ENCODE data around the gene SOX6.

The SOX6 gene

DNA sequence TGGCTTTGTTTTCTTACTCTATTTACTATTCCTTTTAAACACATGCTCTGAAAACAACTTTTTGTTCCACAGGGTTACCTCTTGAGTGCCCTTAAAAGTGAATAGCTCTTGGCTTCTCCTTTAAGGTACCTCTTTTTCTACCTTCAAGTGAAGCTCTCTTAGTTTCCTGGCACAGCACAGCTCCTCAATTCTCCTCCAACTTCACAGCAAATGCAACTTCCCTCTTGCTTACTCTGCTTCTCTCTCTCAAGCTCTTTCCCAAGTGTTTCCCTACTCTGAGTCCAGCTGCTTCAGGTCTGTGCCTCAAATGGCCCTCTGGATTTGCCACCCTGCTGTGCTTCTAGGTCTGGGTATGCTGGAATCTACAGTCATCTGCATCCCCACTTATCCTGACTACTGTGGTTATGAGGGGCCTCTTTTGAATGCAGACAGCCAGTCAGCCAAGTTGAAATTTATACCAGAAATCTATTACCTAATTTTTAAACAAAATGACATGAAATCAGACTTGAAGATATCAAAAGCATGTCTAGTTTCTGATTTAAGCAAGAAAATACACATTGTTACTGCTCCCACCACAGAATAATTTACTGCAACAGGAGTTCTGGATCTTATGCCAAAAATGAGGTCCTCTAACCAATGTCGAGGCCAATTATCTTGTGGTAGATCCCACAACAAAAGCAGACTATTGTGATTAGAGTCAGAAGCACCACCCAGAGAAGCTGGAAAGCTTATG lies 371.1 kb downstream of the SOX6 start:
- no peak for DNase-seq

DNA sequence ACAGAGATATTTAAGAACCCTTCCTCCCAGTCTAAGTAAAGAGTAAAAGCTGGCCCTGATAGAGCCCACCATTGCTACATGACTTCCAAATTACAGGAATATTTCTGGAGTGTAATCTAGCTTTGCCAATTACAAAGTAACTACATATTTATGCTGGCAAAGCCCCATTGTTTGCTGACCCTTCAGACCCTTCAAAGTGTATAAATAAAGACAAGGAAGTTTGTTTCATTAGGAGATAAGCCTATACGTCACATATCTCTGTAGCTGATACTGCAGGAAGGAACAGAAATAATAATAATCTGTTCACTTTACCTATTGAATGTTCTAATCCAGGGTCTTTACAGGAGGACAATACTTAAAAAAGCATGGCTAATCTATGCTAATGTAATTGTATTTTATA lies 375.1 kb downstream of the SOX6 start:
- no peak for DNase-seq

DNA sequence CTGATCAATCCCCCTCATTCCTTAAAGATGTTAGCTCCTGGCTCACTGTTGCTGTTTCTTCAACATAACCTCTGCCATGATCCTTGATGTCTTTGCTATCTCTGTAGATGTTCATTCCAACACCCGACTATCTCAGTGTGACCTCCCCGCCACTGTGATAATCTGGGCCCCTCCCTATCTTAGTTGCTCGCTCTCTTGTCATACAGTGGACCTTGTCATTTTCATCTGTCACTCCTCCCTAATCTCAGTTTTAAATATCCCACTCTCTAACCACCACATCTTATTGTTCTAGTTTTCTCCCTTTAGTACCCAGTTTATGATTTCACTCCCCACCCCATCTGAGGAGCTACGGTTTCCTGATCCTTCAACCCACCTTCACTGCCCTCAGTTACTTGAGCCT lies 379.2 kb downstream of the SOX6 start:
- no peak for DNase-seq

DNA sequence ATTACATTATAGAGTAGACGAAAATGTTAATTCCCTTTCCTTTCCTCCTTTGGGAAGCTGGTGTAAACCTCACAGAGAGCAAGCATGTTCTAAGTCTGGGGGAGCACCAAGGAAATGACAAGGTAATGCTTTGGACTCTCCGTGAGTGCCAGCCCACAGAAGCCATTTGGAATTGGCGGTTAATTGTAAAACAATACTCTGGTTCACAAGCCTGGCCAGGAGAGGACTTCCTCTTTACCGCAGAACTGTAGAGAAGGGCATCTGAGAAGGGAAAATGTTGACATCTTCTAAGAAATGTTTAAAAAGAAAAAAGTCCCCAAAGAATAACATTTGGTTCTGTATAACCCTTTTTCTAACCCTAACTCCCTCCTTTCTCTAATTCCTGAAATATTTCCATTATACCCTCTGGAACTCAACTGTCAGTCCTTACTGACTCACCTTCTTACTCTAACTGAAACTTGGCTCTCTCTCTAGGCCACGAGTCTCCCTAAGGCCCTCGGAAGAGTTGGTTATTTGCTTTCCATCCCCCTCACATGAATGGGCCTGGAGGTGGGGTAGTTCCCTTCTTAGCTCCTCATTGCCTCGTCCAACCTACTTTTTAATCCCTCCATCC lies 379.8 kb downstream of the SOX6 start:
- peak; percentile 55 for DNase-seq

DNA sequence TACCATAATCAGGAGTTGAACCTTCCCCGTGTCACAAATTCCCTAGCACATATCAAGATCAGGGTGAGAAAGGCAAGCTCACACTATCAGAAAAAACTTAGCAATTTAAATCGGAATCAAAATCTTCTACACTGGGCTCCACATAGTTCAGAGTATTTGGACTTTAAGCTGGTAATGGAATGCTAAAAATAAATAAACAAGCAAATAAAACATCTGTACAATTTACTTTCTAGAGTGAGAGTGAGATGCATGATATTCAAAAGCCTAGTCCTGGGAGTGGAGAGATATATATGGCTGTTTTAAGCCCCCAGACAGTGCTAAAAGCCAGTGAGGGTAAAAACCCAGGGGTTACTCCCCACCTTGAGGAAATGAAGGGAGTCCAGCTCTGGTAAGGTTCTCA lies 380.6 kb downstream of the SOX6 start:
- no peak for DNase-seq

DNA sequence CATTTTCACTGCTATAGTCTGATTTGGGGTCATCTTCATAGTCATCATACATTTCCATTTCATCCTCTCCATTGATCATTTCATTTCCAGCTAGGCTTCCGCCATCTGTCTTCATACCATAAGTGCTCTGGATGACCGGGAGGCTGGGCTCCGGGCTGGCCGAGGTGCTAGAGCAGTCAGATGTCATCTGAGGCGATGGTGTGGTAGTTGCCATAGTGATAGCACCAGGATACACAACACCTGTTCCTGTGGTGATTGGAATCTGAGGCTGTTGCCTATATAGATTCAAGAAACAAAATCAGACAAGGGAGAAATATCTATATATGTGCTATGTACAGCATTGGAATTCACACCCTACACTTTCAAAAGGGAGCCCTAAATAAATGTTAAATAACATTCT lies 383.5 kb downstream of the SOX6 start:
- no peak for DNase-seq

DNA sequence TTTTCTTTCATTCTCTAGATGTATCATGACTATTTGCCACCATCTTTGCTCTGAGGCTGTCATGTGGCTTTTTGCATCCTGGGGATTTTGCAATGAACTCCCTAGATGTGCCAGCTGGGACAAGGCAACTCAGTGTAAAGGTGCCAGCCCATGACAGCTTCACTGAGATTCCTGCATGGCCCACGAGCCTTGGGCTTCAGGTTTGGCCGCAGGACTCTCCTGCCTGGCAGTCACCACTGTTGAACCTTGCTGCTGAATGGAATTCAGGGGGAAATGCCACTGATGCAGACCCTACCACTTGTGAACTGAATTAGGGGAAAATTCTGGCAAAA lies 385.2 kb downstream of the SOX6 start:
- DNase-seq, result no peak

DNA sequence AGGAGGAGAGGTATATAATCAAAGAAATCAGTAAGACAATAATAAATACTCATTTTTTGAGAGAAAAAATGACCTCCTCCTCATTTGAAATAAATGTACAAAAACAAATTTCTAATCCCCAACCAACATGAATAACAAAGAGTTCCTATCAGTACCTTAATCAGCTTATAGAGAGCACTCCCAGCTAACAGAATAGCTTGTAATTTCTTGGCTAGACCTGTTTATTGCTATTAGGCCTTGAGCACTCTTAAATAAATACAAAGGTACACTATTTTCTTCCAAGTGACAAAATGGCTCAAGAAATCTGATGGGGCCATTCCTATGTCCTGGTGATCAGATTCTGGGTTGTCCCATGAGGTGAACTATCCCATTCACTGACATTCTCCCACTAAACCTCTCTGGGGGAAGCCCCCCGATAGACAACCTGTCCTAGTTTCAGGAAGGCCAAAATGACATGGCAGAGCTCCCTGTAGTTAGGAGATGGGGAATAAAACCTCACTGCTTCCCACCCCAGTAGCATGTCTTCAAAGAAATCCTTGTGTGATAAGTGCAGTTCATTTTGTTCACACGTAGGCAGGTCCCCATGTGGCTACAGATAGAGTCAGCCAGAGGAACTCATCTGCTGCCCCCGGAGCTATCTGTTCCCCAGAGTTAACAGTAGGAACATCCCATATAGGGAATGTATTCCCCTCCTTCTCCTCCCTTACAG lies 385.7 kb downstream of the SOX6 start:
- no peak for DNase-seq

DNA sequence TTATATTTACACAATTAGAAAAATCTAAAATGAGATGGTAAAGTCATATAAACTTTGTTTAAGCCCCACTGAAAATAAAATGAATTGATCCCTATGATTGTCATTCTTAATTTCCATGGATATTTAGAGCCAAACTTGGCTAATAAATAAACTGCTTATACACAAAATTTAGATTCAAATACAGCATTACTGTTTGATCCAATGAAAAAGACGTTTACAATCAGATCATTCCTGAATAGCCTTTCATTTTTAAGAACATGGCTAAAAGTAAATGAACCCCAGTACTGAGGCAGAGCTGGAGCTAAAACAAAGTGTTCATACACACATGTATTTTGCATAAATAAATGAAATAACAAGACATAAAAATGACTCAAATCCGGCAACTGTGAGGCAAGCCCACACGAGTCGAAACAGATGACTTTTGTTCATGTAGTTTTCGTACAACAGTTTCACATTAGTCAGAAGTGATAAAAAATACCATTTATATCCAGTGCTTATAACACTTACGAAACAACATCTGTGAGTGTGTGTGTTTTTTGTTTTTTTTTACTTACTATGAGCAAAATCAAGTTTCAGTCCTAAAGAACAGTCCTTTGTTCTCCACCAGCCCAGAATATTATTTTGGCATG lies 386.5 kb downstream of the SOX6 start:
- DNase-seq, result no peak

DNA sequence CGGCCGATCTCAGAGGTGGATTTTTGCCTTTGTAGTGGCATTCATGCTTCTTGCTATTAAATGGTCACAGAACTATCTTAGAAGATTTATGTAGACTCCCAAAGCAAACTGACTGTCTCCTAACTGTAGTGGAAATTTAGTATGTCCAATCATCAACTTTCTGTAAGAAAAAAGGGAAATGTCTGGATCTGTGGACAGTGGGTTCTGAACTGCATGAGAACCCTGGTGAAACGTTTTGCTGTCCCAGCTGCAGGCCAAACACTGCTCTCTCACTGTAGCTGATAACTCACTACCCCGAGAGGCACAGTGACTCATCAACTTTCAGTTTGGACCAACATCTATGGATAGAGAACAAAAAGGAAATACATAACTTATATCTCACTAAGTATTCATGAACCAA lies 387.1 kb downstream of the SOX6 start:
- peak; percentile 76 for DNase-seq

DNA sequence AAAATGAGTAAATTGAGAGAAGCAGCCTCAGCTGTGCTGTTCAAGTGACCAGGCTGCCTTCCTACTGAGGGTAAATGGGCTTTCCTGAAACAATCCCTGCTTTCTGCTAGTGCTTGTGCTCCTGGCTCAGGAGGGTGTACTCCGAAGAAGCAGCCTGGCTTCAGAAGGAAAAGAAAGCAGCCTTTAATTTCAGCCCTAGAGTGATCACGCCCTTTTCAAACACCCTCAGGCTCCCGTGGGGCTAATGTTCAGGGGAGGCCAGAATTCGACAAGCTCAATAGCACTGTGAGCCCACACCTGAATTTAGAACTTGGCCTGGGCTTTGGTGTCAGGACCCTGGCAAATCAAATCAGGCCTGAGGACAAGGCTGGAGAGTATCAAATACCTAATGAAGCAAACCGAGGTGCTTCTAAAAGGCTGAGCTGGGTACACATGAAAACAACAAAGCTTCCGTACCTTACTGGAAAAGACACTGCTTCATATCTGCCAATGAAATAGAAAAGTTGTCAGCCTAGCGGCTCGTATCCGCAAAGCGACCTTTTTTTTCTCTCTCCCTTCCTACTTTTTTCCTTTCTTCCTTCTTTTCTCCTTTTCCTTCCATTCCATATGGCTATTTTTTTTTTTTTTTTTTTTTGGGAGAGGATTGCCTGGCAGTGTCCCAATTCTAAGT lies 387.8 kb downstream of the SOX6 start:
- DNase-seq, result no peak

DNA sequence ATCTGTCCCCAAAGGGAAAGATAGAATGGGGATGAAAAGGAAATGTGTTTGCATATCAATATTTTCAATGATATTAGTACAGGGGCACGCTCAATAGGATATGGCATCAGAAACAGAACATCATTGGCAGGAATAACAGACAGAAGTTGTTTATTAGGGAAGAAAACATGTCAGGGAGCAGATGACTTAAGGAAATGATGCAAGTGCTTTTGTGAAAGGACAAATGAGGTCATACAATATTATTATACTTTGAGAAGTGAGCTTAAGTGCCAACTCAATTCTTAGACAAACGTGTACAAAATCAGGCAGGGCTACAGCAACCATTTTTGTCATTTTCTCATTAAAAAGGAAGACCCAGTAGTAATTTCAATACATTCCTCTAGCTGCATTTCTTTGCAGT lies 388.4 kb downstream of the SOX6 start:
- no peak for DNase-seq

DNA sequence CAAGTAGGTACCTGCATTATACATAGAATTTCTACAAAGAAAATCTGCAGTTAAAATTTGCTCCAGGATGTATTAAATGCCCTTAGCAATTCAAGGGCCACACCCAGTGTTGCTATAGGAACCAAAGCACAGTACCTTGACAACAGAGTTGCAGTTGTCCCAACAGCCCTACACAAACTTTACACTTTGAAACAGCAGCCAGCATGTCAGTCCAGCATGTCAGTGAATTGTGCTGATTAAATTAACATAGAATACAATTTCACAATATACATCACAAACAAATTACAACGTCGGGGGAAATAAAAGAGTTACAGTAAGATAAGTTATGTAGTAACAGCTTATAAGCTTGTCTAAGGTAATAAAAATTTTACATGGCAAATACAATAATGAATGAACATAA lies 389.2 kb downstream of the SOX6 start:
- peak; percentile 40 for DNase-seq

DNA sequence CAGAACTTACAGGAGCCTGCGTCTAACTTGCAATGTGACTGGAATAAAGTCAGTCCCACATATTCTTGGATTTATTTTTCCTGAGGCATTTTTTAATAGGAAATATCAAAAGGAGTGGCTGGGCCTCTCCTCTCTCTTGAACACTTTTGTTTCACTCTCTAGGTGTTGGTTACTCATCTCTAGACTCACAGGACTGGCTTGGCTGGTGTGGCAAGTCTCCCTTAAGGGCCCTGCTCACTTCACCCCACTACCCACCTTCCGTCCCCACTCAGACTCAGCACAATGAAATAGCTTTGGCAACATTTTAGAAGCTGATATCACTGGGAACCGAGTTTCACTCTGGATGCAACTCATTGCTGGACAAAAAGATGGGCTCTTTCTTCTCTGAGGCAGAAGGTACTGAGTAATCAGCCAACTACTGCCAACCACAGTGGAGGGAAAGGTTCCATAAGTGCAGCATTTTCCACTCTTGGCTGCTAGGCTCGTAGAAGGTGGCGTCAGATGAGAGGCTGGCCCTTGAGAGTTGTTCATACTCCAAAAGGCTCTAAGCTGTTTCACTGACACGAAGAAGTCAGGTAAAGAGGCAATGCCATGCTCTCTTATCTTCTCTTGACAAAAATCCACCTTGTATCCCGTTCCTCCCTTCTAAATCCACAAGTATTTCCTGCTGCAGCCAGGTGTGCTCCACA lies 390.6 kb downstream of the SOX6 start:
- no peak for DNase-seq

DNA sequence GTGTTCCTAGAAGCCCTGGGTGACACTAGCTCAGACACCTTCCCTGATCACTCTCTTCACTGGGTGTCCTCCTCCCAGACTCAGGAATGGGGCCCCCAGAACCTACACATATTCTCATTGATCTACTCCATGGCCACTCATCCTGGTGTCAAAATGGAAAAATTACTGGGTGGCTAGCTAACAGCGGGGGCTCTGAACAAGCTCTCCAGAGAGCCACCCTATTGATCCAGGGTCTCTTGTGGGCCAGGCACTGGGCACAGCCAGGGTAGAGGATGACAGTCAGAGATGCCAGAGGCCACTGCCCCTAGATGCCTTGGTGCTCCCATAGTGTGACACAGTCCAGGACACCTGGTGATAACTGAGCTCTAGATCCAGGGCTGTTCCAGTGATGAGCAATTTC lies 393.1 kb downstream of the SOX6 start:
- DNase-seq, result no peak

DNA sequence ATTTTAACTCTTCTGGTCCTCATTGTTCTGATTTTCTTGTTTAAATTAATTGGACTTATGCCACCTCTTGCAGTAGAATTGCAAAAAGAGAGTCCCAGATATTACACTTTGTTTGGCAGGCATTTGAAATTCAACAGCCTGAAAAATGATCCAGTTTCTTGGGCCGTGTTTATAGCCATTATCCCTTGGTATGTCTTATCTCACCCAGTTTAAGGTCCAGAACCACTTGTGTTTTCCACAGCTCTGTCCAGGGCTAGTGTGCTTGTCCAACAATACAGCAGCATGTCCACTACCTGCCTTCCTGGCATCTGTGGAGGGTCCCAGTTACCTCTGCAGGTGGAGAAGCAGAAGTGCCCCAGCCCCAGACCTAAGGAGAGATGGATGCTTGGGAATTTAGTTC lies 397.4 kb downstream of the SOX6 start:
- no peak for DNase-seq

DNA sequence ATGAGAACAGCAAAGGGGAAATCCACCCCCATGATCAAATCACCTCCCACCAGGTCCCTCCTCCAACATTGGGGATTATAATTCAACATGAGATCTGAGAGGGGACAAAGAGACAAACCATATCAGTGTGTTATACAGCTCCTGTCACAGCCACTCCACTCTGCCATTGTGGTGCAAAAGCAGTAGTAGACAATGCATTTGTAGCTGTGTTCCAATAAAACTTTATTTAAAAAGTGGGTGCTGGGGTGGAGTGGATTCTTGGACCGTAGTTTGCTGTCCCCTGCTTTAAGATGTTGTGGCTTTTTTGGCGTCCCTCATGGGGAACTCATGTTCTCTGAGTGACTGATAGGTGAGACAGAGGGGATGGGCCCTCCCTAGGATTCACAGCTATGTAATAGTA lies 399.1 kb downstream of the SOX6 start:
- no peak for DNase-seq

DNA sequence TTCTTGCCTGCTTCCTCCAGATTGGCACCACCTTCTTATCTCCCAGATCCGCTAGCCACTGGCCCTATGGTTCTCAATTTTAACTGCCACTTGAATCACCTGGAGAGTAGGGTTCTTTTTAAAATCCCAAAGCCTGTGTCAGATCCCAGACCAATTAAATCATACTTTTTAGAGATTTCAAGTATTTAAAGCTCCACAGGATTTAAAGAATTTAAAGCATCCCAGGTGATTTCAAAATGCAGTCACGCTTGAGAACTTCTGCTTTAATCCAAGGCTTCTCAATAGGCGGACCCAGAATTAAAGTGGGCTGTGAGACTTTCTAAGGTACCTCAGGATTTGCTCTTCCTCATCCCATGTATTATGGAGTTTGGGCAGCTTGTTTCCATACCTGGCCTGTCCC lies 400.0 kb downstream of the SOX6 start:
- DNase-seq, result no peak

DNA sequence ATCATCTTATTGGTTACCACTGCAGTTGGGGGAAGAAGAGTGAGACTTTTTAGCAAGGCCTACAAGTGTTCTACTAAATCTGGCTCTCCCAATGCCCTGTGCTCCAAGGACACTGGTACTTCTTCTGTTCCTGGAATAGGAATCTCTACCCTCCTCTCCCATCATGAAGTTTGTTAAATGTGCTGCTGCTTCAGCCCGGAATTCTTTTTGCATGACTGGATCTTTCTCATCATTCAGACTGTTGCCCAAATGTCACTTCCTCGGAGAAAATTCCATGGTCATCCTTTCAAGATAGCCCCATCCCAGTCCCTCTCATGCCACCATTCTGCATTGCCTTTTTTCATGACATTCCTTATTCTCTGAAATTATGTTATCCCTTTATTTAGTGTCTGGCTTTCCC lies 400.8 kb downstream of the SOX6 start:
- DNase-seq, result no peak

DNA sequence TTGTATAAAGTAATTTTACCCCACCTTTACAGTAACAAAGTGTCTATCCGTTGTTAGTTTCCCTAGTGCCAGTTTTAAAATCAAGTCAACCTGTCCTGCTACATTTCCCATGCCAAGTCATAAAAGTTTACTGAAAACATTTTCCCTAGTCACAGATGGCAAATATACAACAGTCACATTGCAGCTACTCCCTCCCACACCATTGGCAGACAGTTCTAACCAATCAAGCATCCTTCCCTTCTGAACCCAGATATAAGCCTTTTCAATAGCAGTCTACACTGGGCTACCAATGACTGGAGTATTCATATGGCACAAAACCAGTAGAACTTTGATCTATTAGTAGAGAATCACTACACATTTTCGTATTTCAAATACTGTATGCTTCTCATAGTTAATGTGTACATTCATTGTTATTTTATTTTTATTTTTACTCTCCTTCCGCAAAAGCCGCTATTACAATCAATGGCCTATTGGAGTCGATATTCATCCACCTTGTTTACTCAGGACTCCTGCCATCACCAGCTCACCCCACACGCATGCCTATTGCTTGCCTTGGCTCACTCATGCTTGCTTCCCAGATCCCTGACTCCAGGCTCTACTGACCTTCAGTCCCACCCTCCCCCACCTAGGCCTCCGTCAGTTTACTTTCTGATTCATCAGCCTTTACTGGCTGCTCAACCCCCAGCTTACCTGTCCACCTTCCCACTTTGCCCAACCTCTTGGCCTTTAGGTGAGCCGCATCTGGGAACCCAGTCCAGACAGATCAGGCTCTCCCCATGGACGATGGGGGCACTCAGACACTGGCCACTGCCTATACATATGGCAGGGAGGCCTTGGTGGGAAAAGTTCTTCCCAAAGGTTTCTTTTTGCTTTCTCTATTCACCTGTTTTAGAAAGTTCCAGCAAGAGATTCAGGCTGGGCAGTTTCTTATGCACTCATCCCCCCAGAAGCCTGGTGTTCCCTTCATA lies 408.4 kb downstream of the SOX6 start:
- DNase-seq, result no peak

DNA sequence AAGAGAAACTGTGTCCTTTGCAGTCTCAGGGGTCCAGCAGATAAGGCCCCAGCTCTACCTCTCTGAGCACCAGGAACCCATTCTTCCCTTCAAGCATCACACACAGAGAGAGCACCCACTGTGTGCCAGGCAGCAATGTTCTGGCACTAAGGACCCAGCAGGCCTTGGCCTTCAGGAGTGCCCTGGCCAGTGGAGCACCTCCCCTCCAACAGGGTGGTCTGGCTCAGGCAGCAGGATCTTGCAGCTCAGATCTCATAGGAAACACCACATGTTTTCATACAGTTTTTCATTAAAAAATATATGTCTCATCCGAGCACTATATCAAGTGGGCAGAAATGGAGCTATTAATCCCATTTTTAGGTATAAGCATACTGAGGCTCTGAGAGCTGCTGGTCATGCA lies 410.6 kb downstream of the SOX6 start:
- DNase-seq, result no peak

DNA sequence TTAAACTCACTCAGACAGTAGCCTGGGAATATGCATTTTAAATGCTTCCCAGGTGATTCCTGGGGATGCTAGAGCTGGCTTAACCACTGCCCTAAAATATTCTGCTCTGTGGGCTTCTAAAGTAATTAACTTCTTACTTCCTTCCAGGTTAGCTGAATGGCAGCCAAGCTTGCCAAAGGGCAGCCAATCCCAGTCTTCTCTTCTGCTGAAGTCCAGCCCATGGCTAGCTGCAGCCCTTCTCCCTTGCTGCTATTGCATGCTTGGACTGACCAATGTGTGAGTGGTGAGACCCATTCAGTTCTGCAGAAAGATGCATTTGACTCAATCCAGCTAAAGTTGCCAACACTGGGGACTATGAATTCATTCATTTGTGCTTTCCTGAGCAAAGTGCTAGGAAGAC lies 411.9 kb downstream of the SOX6 start:
- DNase-seq, result no peak
